Heart left ventricle (tissue), 16 donors: ENCODE results near the gene RAD51B. TPM values are rescaled to one million over a fixed set of nuclear protein-coding genes. Genes with fewer than 3 reads are reported as not detected.

Experiments
- ATAC-seq, 4 donors: fragments of 200-7000 bp; cut with Tn5 transposase; one replicate each; pipeline ENCODE4 v1.9.1; 2020 to 2022; ENCODE audit warnings: moderate library complexity in 4 of 4, mild to moderate bottlenecking in 3 of 4, moderate number of reproducible peaks in 1 of 4
- DNase-seq, 5 donors: peaks; one replicate each; pipeline ENCODE4 v3.0.0-alpha.2; 2020
- H3K27ac ChIP-seq, 12 donors: fragments of 200-600 bp; sonication (generic) in 4 of 12; one replicate each; pipeline versions ENCODE4 v1.5.0 to v1.8.0; 2016 to 2022; ENCODE audit warnings: mild to moderate bottlenecking in 2 of 12
- H3K27me3 ChIP-seq, 9 donors: fragments of 200-600 bp; sonication (generic) in 2 of 9; one replicate each; pipeline versions ENCODE4 v1.5.1 to v1.8.0; 2016 to 2022; ENCODE audit warnings: mild to moderate bottlenecking in 3 of 9
- H3K36me3 ChIP-seq, 9 donors: fragments of 200-600 bp; sonication (generic) in 2 of 9; one replicate each; pipeline versions ENCODE4 v1.5.0 to v1.8.0; 2018 to 2022; ENCODE audit warnings: mild to moderate bottlenecking in 2 of 9
- H3K4me1 ChIP-seq, 12 donors: fragments of 200-600 bp; sonication (generic) in 4 of 12; one replicate each; pipeline versions ENCODE4 v1.5.0 to v1.8.0; 2016 to 2022; ENCODE audit warnings: mild to moderate bottlenecking in 3 of 12
- H3K4me3 ChIP-seq, 12 donors: fragments of 200-600 bp; sonication (generic) in 4 of 12; one replicate each; pipeline versions ENCODE4 v1.5.0 to v1.8.0; 2017 to 2022; ENCODE audit warnings: mild to moderate bottlenecking in 9 of 12, moderate library complexity in 4 of 12
- H3K9me3 ChIP-seq, 12 donors: fragments of 200-600 bp; sonication (generic) in 4 of 12; one replicate each; pipeline versions ENCODE4 v1.5.0 to v1.8.0; 2016 to 2022; ENCODE audit warnings: mild to moderate bottlenecking in 1 of 12
- POLR2A ChIP-seq, 2 donors: fragments of 450-650 bp; IDR thresholded peaks; one replicate each; pipeline ENCODE4 v1.6.1; 2017; ENCODE audit warnings: antibody characterized with exemption in 2 of 2, mild to moderate bottlenecking in 2 of 2, moderate library complexity in 2 of 2
- WGBS, 4 donors: extraction: QIAGEN DNeasy Blood & Tissue Kit in 2 of 4; methylation state at CpG; one replicate each; pipeline versions ENCODE4 v1.1.5 to v1.1.7; 2013 to 2018; 5-methylcytosine and 5-hydroxymethylcytosine counted together
- intact Hi-C, 10 donors: fragments of 100-400 bp; cut with DNase I; formaldehyde crosslinking; loops; one replicate each; pipeline versions ENCODE4 v1.11.1 to v1.14.2; 2022
- polyA plus RNA-seq, 2 donors: library from polyadenylated mRNA; stranded (reverse); fragments of 200-250 nt; gene quantifications; one replicate each; pipeline ENCODE4 v1.2.3, GENCODE V29; 2013
- total RNA-seq, 9 donors: library from RNA; depleted of rRNA in 2 of 9; stranded (reverse); fragments of >200 nt in 2 of 9; fragmentation: NEBNext Ultra II Directional in 3 of 9; extraction: Animal tissue kit (Norgen Biotek cat#: 25700) in 3 of 9; gene quantifications; one replicate each; pipeline versions ENCODE4 v1.1.0 to v1.2.4, GENCODE V29; 2016 to 2023
- TF ChIP-seq, protein P1 (sequence below), 12 donors: fragments of 200-600 bp; sonication (generic) in 4 of 12; IDR thresholded peaks; one replicate each; pipeline versions ENCODE4 v1.5.0 to v1.8.0; 2018 to 2022; ENCODE audit warnings: antibody characterized with exemption in 12 of 12, mild to moderate bottlenecking in 5 of 12
- donor health status: ischemic (EF 13 %, LVEDD 7.1; RV severe dilation, severe dysfunction).
- donor health status: healthy with polysubstance abuse.
- donor health status: DM: no; HTN: yes; CAD: no.
- donor health status: DM: no; HTN: no; CAD: no.
- donor health status: ischemic (EF 25% LVEDD 6.9; RV normal size, moderate dysfunction).
- donor health status: ischemic (EF 25% LVEDD 5.7; RV mildly dilated, moderate dysfunction).
- donor health status: healthy.
- donor health status: DM: yes; HTN: yes; CAD: no.
- donor health status: ischemic (EF 35%, LVEDD 5.7; RV mildly dilated, moderate dysfunction).
- donor health status: nonischemic (EF 11% LVEDD 7.7; RV severe dilation, severe dysfunction).
- donor health status: DM: yes; HTN: yes; CAD: no.
- donor health status: PGD.
- donor health status: ischemic (EF 29% LVEDD 5.4; RV normal size, mild dysfunction).
- donor health status: nonischemic (EF 23%, LVEDD 6.1; RV moderate dilation, normal function).

Gene RAD51B
- total and polyA plus RNA-seq, 11 donors: 1.3 to 11.3 (median 3.2) TPM

DNA sequence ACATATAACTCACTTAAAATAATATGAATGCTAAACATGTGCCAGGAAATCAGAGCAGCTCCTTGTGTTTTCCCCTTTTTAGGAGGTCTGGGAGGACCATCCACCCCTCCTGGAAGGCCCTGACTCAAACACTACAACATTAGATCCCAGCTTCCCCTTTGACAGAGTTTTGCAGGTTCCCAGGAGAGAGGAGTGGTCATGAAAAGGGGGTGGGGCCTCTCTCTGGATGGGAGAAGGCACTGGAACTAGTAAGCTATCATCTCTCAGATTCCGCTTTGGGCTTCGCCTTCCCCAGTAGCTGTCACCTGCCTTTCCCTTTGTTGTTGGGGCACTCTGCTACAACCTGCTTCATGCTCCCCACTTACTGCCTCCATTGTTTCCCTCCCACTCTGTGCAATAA lies 824.1 kb downstream of the RAD51B start:
- Histone ChIP-seq H3K27ac (no peak overlapping the region), H3K4me3 (no peak overlapping the region), H3K36me3 (no peaks in the 10 kb centered on the region), H3K9me3 (peaks cover 0 to 28% (median 5%) of the 10 kb centered on the region in 12 donors), H3K27me3 (no peaks in the 10 kb centered on the region), H3K4me1 (peaks cover 8 to 38% (median 20%) of the 10 kb centered on the region in 12 donors)
- 97 to 100% (median 97%) methylated on average over 2 of the region's 2 CpGs for WGBS, 4 donors
- TF ChIP-seq, protein P1, sequence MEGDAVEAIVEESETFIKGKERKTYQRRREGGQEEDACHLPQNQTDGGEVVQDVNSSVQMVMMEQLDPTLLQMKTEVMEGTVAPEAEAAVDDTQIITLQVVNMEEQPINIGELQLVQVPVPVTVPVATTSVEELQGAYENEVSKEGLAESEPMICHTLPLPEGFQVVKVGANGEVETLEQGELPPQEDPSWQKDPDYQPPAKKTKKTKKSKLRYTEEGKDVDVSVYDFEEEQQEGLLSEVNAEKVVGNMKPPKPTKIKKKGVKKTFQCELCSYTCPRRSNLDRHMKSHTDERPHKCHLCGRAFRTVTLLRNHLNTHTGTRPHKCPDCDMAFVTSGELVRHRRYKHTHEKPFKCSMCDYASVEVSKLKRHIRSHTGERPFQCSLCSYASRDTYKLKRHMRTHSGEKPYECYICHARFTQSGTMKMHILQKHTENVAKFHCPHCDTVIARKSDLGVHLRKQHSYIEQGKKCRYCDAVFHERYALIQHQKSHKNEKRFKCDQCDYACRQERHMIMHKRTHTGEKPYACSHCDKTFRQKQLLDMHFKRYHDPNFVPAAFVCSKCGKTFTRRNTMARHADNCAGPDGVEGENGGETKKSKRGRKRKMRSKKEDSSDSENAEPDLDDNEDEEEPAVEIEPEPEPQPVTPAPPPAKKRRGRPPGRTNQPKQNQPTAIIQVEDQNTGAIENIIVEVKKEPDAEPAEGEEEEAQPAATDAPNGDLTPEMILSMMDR (IDR thresholded peaks at IDR 0.05): no peak
- TF ChIP-seq POLR2A (IDR thresholded peaks at IDR 0.05): no peak
- intact Hi-C loops: no loop called here
- ATAC-seq: no peak
- DNase-seq: peak in 1 of 5 donors; percentile 15

DNA sequence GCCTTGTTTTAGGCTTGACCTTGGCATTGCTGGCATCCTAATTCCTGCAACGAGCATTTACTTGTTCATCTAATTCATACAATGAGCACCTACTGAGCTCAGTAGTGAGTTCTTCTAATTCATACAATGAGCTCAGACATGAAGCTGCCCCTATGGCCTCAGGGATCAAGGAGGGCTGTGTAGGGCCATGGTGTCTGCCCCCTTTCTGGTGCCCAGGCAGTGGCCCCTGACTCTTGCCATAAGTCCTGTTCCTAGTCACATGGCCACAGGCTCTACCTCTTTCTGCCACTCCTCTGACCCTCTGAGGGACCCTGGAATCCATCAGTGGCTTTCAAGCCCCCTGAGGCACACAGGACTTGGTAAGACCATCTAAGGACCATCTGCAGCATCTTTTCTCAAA lies 824.5 kb downstream of the RAD51B start:
- Histone ChIP-seq H3K36me3 (no peaks in the 10 kb centered on the region), H3K27me3 (no peaks in the 10 kb centered on the region), H3K4me3 (no peak overlapping the region), H3K4me1 (peaks cover 4 to 34% (median 16%) of the 10 kb centered on the region in 12 donors), H3K27ac (no peak overlapping the region), H3K9me3 (peaks cover 0 to 28% (median 5%) of the 10 kb centered on the region in 12 donors)
- ATAC-seq: no peak
- DNase-seq: no peak
- WGBS, 4 donors: 91 to 98% (median 94%) methylated on average over 1 of the region's 1 CpG
- TF ChIP-seq, protein P1 (IDR thresholded peaks at IDR 0.05): no peak
- no peak for TF ChIP-seq POLR2A (IDR thresholded peaks at IDR 0.05)
- intact Hi-C loops: no loop called here

DNA sequence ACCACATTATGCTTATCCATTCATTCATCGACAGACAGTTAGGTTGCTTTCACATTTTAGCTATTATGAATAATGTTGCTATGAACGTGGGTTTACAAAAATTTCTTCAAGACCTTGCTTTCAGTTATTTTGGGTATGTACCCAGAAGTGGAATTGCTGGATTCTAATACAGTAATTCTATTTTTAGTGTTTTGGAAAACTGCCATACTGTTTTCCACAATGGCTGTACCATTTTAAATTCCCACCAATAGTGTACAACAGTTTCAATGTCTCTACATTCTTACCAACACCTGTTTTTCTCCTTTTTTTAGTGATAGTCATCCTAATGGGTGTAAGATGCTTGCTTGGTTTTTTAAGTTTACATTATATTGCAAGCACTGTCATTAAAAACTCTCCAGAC lies 825.8 kb downstream of the RAD51B start:
- intact Hi-C loops: no loop called here
- H3K27me3 ChIP-seq: no peaks in the 10 kb centered on the region
- 57 to 71% (median 68%) methylated on average over 2 of the region's 2 CpGs for WGBS, 4 donors
- peak overlapping the region in 1 of 12 donors; percentile 1 for H3K27ac ChIP-seq
- DNase-seq (no peak), ATAC-seq (no peak)
- no peak for TF ChIP-seq POLR2A (IDR thresholded peaks at IDR 0.05)
- TF ChIP-seq, protein P1 (IDR thresholded peaks at IDR 0.05): no peak
- no peaks in the 10 kb centered on the region for H3K36me3 ChIP-seq
- peaks cover 0 to 24% (median 5%) of the 10 kb centered on the region in 12 donors for H3K9me3 ChIP-seq
- peaks cover 0 to 26% (median 9%) of the 10 kb centered on the region in 12 donors for H3K4me1 ChIP-seq
- H3K4me3 ChIP-seq: no peak overlapping the region

DNA sequence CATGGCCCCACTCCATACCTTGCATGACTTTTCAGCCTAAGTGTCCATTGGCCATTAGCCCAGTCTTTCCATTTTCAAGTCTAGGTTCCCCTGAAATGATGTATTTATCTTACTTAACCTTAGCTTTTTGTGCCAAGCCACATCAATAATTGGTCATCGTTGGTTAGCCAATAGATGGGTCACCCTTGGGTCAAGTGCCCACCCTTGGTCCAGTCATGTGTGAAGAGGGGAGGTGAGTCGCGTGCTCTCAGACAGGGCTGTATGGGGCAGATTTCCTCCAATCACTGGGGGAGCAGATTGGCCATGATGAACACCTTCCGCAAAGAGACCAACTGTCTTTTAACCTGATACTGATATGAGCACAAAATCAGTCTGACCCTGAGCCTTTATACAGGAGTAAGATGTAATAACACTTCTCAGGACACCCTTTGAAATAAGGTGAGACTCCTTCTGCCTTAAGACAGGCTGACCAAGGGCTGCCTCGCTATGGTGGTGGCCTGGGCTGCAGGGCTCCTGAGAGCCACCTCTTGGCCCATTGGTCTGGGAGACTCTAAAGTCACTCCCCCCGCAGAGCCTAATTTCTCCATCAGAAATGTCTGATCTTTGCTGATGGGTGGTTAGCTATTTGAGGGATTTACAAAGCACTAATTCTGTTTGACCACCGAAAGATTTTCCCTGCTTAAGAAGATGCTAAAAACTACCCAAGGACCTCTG lies 830.1 kb downstream of the RAD51B start:
- peak overlapping the region in 1 of 12 donors; percentile 85 for H3K27ac ChIP-seq

More for the DNA sequence above, 830.1 kb downstream of the RAD51B start:
- no peak for TF ChIP-seq POLR2A (IDR thresholded peaks at IDR 0.05)
- peaks cover 0 to 50% (median 23%) of the 10 kb centered on the region in 12 donors for H3K4me1 ChIP-seq
- WGBS, 4 donors: 84 to 98% (median 95%) methylated on average over 7 of the region's 7 CpGs
- H3K9me3 ChIP-seq: no peaks in the 10 kb centered on the region
- H3K36me3 ChIP-seq: no peaks in the 10 kb centered on the region
- intact Hi-C loops: loop anchor here in 1 of 10 donors (10.0 kb wide), 1 partner anchor 135 kb away; no protein-coding TSS in a partner anchor
- H3K4me3 ChIP-seq: no peak overlapping the region
- no peak for ATAC-seq
- no peak for DNase-seq
- H3K27me3 ChIP-seq: no peaks in the 10 kb centered on the region
